ENCODE measurements around the gene DCTPP1.
A peak's percentile ranks its signal among the peaks of the same experiment; 100 is the strongest.
"Not testable (repeated sequence)": the region's sequence is repeated elsewhere in the genome, so short reads cannot be mapped to it uniquely, and the experiment has no call there.

DCTPP1 gene

GRCh38 chr16:30457743-30458560 lies 28.1 kb upstream of the DCTPP1 start:
- peak overlapping the region; percentile 94 for H3K27ac Mint-ChIP-seq
- no peaks in the 10 kb centered on the region for H3K27me3 Mint-ChIP-seq
- peak overlapping the region; percentile 68 for H3K4me3 Mint-ChIP-seq
- no peaks in the 10 kb centered on the region for H3K36me3 Mint-ChIP-seq (ENCODE audit: low read depth)
- peaks cover 50% of the 10 kb centered on the region for H3K4me1 Mint-ChIP-seq (ENCODE audit: low read depth)
- H3K9me3 Mint-ChIP-seq = no peaks in the 10 kb centered on the region

- no peaks in the 10 kb centered on the region for H3K36me3 Mint-ChIP-seq (ENCODE audit: low read depth)
- no peaks in the 10 kb centered on the region for H3K27me3 Mint-ChIP-seq
- H3K4me3 Mint-ChIP-seq = no peak overlapping the region
- H3K9me3 Mint-ChIP-seq = no peaks in the 10 kb centered on the region
- H3K27ac Mint-ChIP-seq = peak overlapping the region; percentile 55
- peaks cover 54% of the 10 kb centered on the region for H3K4me1 Mint-ChIP-seq (ENCODE audit: low read depth)
Observed at GRCh38 chr16:30457256-30457655, 27.4 kb upstream of the DCTPP1 start.

- H3K27ac Mint-ChIP-seq = peak overlapping the region; percentile 28
- H3K9me3 Mint-ChIP-seq = no peaks in the 10 kb centered on the region
- H3K27me3 Mint-ChIP-seq = no peaks in the 10 kb centered on the region
- H3K36me3 Mint-ChIP-seq (ENCODE audit: low read depth) = no peaks in the 10 kb centered on the region
- peaks cover 49% of the 10 kb centered on the region for H3K4me1 Mint-ChIP-seq (ENCODE audit: low read depth)
- H3K4me3 Mint-ChIP-seq = no peak overlapping the region
Observed at GRCh38 chr16:30456302-30456701, 26.5 kb upstream of the DCTPP1 start.

GRCh38 chr16:30452709-30453580 lies 23.1 kb upstream of the DCTPP1 start:
- not testable (repeated sequence) for H3K27me3 Mint-ChIP-seq; H3K4me3 Mint-ChIP-seq; H3K9me3 Mint-ChIP-seq; H3K27ac Mint-ChIP-seq; H3K36me3 Mint-ChIP-seq (ENCODE audit: low read depth)
- peaks cover 35% of the 10 kb centered on the region for H3K4me1 Mint-ChIP-seq (ENCODE audit: low read depth)

- Mint-ChIP-seq H3K27me3 (no peaks in the 10 kb centered on the region), H3K4me3 (no peak overlapping the region), H3K4me1 (ENCODE audit: low read depth) (peaks cover 41% of the 10 kb centered on the region), H3K9me3 (no peaks in the 10 kb centered on the region), H3K27ac (no peak overlapping the region), H3K36me3 (ENCODE audit: low read depth) (peaks cover 11% of the 10 kb centered on the region)
Observed at GRCh38 chr16:30449116-30449435, 19.2 kb upstream of the DCTPP1 start.

- H3K9me3 Mint-ChIP-seq = no peaks in the 10 kb centered on the region
- no peak overlapping the region for H3K27ac Mint-ChIP-seq
- no peak overlapping the region for H3K4me3 Mint-ChIP-seq
- no peaks in the 10 kb centered on the region for H3K27me3 Mint-ChIP-seq
- peaks cover 50% of the 10 kb centered on the region for H3K4me1 Mint-ChIP-seq (ENCODE audit: low read depth)
- peaks cover 23% of the 10 kb centered on the region for H3K36me3 Mint-ChIP-seq (ENCODE audit: low read depth)
Observed at GRCh38 chr16:30447512-30448226, 17.8 kb upstream of the DCTPP1 start.

- peak overlapping the region; percentile 94 for H3K4me3 Mint-ChIP-seq
- H3K27ac Mint-ChIP-seq = peak overlapping the region; percentile 93
- no peaks in the 10 kb centered on the region for H3K27me3 Mint-ChIP-seq
- H3K9me3 Mint-ChIP-seq = no peaks in the 10 kb centered on the region
- H3K4me1 Mint-ChIP-seq (ENCODE audit: low read depth) = peaks cover 45% of the 10 kb centered on the region
- H3K36me3 Mint-ChIP-seq (ENCODE audit: low read depth) = peaks cover 23% of the 10 kb centered on the region
Observed at GRCh38 chr16:30446203-30446595, 16.4 kb upstream of the DCTPP1 start.

- Mint-ChIP-seq H3K36me3 (ENCODE audit: low read depth) (peaks cover 23% of the 10 kb centered on the region), H3K9me3 (no peaks in the 10 kb centered on the region), H3K4me1 (ENCODE audit: low read depth) (peaks cover 42% of the 10 kb centered on the region), H3K27me3 (no peaks in the 10 kb centered on the region), H3K4me3 (peak within 1 kb of the TSS; percentile 94), H3K27ac (peak within 1 kb of the TSS; percentile 93)
Observed at GRCh38 chr16:30445408-30446202, 15.8 kb upstream of the DCTPP1 start, which contains the start of gene SEPHS2. Gene SEPHS2, minus strand, starts transcription at chr16:30445874. Its CDS starts 147 bp downstream, at chr16:30445727.

GRCh38 chr16:30445149-30445407 lies 15.2 kb upstream of the DCTPP1 start:
- Mint-ChIP-seq H3K4me3 (peak overlapping the region; percentile 94), H3K27ac (peak overlapping the region; percentile 85), H3K36me3 (ENCODE audit: low read depth) (peaks cover 23% of the 10 kb centered on the region), H3K27me3 (no peaks in the 10 kb centered on the region), H3K4me1 (ENCODE audit: low read depth) (peaks cover 42% of the 10 kb centered on the region), H3K9me3 (no peaks in the 10 kb centered on the region)

- H3K27ac Mint-ChIP-seq = peak overlapping the region; percentile 85
- peaks cover 45% of the 10 kb centered on the region for H3K4me1 Mint-ChIP-seq (ENCODE audit: low read depth)
- H3K36me3 Mint-ChIP-seq (ENCODE audit: low read depth) = peaks cover 23% of the 10 kb centered on the region
- H3K27me3 Mint-ChIP-seq = no peaks in the 10 kb centered on the region
- H3K9me3 Mint-ChIP-seq = no peaks in the 10 kb centered on the region
- H3K4me3 Mint-ChIP-seq = peak overlapping the region; percentile 94
Observed at GRCh38 chr16:30444231-30445148, 14.7 kb upstream of the DCTPP1 start.

GRCh38 chr16:30443631-30444030 lies 13.8 kb upstream of the DCTPP1 start:
- Mint-ChIP-seq H3K4me1 (ENCODE audit: low read depth) (peaks cover 45% of the 10 kb centered on the region), H3K27ac (no peak overlapping the region), H3K36me3 (ENCODE audit: low read depth) (peaks cover 23% of the 10 kb centered on the region)

GRCh38 chr16:30439720-30440348 lies 10.0 kb upstream of the DCTPP1 start:
- Mint-ChIP-seq H3K4me1 (ENCODE audit: low read depth) (peaks cover 44% of the 10 kb centered on the region), H3K27me3 (no peaks in the 10 kb centered on the region), H3K27ac (no peak overlapping the region), H3K36me3 (ENCODE audit: low read depth) (peaks cover 19% of the 10 kb centered on the region), H3K4me3 (no peak overlapping the region), H3K9me3 (no peaks in the 10 kb centered on the region)

More at GRCh38 chr16:30443631-30444030, 13.8 kb upstream of the DCTPP1 start:
- no peaks in the 10 kb centered on the region for H3K9me3 Mint-ChIP-seq
- H3K4me3 Mint-ChIP-seq = peak overlapping the region; percentile 94
- no peaks in the 10 kb centered on the region for H3K27me3 Mint-ChIP-seq

- Mint-ChIP-seq H3K27me3 (no peaks in the 10 kb centered on the region), H3K27ac (no peak overlapping the region), H3K36me3 (ENCODE audit: low read depth) (peaks cover 9% of the 10 kb centered on the region), H3K4me1 (ENCODE audit: low read depth) (peaks cover 44% of the 10 kb centered on the region), H3K4me3 (no peak overlapping the region), H3K9me3 (no peaks in the 10 kb centered on the region)
Observed at GRCh38 chr16:30438835-30439234, 9.0 kb upstream of the DCTPP1 start.
